ENCODE data around the gene PIP4K2C.
A peak's percentile ranks its signal among the peaks of the same experiment; 100 is the strongest.
"Not testable (repeated sequence)": the region's sequence is repeated elsewhere in the genome, so short reads cannot be mapped to it uniquely, and the experiment has no call there.

PIP4K2C gene

DNA sequence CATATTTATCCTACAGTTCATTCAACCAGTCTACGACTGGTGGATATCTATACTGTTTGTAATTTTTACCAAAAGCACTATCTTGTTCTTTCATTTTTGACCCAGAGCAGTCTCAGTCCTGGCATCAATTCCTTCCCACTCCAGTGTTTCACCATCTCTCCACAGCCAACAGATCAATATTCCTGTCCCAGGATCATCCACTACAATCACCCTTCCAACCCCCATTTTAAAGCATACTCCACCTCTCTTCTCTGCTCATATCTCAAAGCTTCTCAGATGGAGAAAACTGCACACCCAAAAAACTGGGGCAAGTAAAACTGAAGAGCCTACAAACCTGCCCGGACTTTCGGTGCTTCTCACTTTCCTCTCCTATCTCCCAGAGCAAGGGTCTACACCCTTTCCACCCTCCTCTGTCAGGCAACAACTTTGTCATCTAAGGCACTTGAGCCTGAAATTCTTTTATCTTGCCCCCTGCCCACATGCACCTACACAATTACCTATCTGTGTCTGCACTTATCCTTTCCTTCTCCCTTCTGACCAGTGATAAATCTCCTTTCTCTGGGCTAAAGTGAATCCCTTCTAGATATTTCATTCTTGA lies 4.1 kb upstream of the PIP4K2C start:
- Histone ChIP-seq H3K4me2 (no peak overlapping the region), H3K9ac (no peak overlapping the region), H3K9me3 (replicated peaks in 1 of 11) (no peaks in the 10 kb centered on the region; a peak in 1 of 22 replicates), H3K36me3 (no peaks in the 10 kb centered on the region), H3K4me1 (peaks cover 16 to 30% (median 22%) of the 10 kb centered on the region in 10 experiments), H3K4me3 (no peak overlapping the region), H3K27me3 (peaks cover 16 to 22% (median 18%) of the 10 kb centered on the region in 11 experiments; a peak in 21 of 22 replicates), H3K27ac (no peak overlapping the region), H4K20me1 (no peaks in the 10 kb centered on the region; a peak in 2 of 22 replicates)
- no peak for TF ChIP-seq Cebpa-rat (IDR thresholded peaks at IDR 0.05)

- peaks cover 16 to 34% (median 23%) of the 10 kb centered on the region in 10 experiments for H3K4me1 ChIP-seq
- H3K27me3 ChIP-seq = peaks cover 16 to 32% (median 23%) of the 10 kb centered on the region in 11 experiments; a peak in 21 of 22 replicates
Observed at GRCh38 chr12:57588951-57589610, 1.9 kb upstream of the PIP4K2C start.

DNA sequence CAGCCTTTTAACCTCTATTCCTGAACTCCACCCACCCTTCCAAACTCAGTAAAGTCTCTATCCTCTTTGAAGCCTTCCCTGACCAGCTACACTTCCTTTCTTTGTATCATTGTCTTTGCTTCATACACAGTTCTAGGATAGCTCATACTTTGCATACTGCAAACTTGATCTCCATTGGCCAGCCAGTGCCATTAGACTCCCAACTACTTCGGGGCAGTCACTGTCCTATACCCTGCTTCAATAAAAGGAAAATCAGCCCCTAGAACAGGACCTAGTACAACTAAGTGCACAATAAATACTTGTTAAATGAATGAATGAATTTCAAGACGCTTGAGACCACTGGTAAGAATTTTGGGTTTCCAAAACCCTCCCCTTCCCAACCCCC lies 521 bp upstream of the PIP4K2C start:
- Histone ChIP-seq H3K9ac (peak overlapping the region in 8 of 11 experiments; percentile 62 to 77 (median 64); a peak in 14 of 22 replicates), H3K27me3 (peaks cover 16 to 32% (median 23%) of the 10 kb centered on the region in 11 experiments; a peak in 21 of 22 replicates), H3K4me3 (peak overlapping the region; percentile 58 to 73 (median 64)), H3K36me3 (peaks cover 0 to 7% (median 0%) of the 10 kb centered on the region in 11 experiments; a peak in 2 of 22 replicates), H4K20me1 (no peaks in the 10 kb centered on the region; a peak in 1 of 22 replicates), H3K9me3 (replicated peaks in 1 of 11) (no peaks in the 10 kb centered on the region; a peak in 1 of 22 replicates), H3K27ac (peak overlapping the region in 1 of 11 experiments; percentile 12; a peak in 1 of 22 replicates), H3K4me1 (peaks cover 11 to 22% (median 19%) of the 10 kb centered on the region in 10 experiments), H3K4me2 (peak overlapping the region; percentile 85 to 98 (median 90))
- TF ChIP-seq Cebpa-rat (IDR thresholded peaks at IDR 0.05) = no peak

More at GRCh38 chr12:57588951-57589610, 1.9 kb upstream of the PIP4K2C start:
- H3K4me3 ChIP-seq; H3K9me3 ChIP-seq (replicated peaks in 1 of 11); H3K4me2 ChIP-seq; H4K20me1 ChIP-seq; H3K36me3 ChIP-seq; H3K9ac ChIP-seq; H3K27ac ChIP-seq: not testable (repeated sequence)

DNA sequence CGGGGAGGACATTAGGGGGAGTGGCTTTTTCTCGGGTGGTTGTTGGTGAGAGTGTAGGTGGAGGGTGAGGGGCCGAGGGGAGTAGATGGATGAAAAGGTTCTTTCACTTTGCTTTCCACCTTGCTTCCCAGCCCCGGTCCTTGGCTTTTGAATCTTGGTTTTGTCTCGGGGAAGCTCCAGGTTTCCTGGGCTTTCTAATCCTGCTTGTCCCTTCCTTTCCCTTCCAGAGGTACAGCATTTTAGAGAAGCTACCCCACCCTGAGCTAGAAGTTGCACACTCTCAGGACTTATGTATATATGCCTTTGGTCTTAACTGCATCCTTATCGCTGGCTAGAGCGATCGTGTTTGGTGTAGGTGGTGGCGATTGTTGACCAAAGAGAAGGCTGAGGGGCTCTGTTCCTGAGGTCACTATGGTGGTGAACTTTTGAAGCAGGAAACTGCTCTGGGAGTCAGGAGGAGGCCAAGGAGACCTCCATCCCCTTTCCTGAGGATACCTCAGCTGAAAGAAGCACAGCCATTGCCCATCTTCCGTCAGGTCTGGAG lies 862 bp downstream of the PIP4K2C start:
- Histone ChIP-seq H4K20me1 (no peaks in the 10 kb centered on the region), H3K4me3 (peak overlapping the region; percentile 58 to 73 (median 64); a peak in 17 of 20 replicates), H3K36me3 (peaks cover 0 to 15% (median 0%) of the 10 kb centered on the region in 11 experiments; a peak in 5 of 22 replicates), H3K4me2 (peak overlapping the region; percentile 85 to 98 (median 90)), H3K27ac (no peak overlapping the region), H3K9ac (peak overlapping the region in 3 of 11 experiments; percentile 65 to 77 (median 67); a peak in 3 of 22 replicates), H3K9me3 (replicated peaks in 1 of 11) (no peaks in the 10 kb centered on the region; a peak in 1 of 22 replicates), H3K4me1 (peaks cover 11 to 22% (median 19%) of the 10 kb centered on the region in 10 experiments), H3K27me3 (peaks cover 16 to 32% (median 23%) of the 10 kb centered on the region in 11 experiments; a peak in 21 of 22 replicates)
- TF ChIP-seq Cebpa-rat (IDR thresholded peaks at IDR 0.05) = no peak

DNA sequence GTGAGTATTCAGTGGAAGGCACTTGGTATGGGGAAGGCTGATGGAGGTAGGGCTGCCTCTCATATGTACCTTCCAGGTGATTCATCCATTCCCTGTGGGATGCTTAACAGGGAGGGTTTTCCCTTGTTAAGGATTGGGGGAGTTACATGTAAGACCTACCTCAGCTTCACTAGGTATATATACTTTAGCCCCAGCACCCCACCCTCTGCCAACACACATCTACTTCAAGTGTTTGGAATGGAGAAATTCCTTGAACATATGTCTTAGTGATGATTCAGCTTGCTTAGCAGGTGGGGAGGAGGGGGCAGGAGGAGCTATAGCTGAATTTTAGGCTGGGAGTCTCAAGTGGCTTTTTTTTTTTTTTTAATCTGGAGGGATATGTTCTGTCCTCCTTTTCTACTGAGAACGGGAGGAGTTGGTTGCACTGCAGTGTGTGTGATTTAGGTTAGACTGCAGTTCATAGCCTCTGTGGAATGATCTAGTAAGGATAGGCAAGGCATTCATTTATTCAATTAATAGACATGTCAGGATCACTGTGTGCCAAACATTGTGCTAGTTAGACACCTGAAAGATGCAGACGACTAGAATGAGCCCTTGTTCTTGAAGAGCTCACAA lies 1.7 kb downstream of the PIP4K2C start:
- Histone ChIP-seq H3K4me2 (peak overlapping the region in 6 of 11 experiments; percentile 86 to 98 (median 92); a peak in 6 of 22 replicates), H3K27me3 (peaks cover 16 to 32% (median 23%) of the 10 kb centered on the region in 11 experiments; a peak in 21 of 22 replicates), H3K36me3 (peaks cover 0 to 15% (median 0%) of the 10 kb centered on the region in 11 experiments; a peak in 5 of 22 replicates), H3K9me3 (replicated peaks in 1 of 11) (no peaks in the 10 kb centered on the region; a peak in 1 of 22 replicates), H3K27ac (no peak overlapping the region), H3K4me1 (peaks cover 11 to 22% (median 19%) of the 10 kb centered on the region in 10 experiments), H4K20me1 (no peaks in the 10 kb centered on the region), H3K4me3 (no peak overlapping the region), H3K9ac (no peak overlapping the region)
- no peak for TF ChIP-seq Cebpa-rat (IDR thresholded peaks at IDR 0.05)

GRCh38 chr12:57593187-57593586 lies 2.2 kb downstream of the PIP4K2C start:
- H3K36me3 ChIP-seq = peaks cover 0 to 15% (median 0%) of the 10 kb centered on the region in 11 experiments; a peak in 5 of 22 replicates
- no peak overlapping the region for H3K4me2 ChIP-seq
- no peak overlapping the region for H3K9ac ChIP-seq
- no peak overlapping the region for H3K4me3 ChIP-seq
- H3K4me1 ChIP-seq = peaks cover 11 to 22% (median 19%) of the 10 kb centered on the region in 10 experiments
- no peak overlapping the region for H3K27ac ChIP-seq
- H3K27me3 ChIP-seq = peaks cover 16 to 29% (median 23%) of the 10 kb centered on the region in 11 experiments; a peak in 21 of 22 replicates
- H4K20me1 ChIP-seq = no peaks in the 10 kb centered on the region
- no peaks in the 10 kb centered on the region; a peak in 1 of 22 replicates for H3K9me3 ChIP-seq (replicated peaks in 1 of 11)
- TF ChIP-seq Cebpa-rat (IDR thresholded peaks at IDR 0.05) = no peak

DNA sequence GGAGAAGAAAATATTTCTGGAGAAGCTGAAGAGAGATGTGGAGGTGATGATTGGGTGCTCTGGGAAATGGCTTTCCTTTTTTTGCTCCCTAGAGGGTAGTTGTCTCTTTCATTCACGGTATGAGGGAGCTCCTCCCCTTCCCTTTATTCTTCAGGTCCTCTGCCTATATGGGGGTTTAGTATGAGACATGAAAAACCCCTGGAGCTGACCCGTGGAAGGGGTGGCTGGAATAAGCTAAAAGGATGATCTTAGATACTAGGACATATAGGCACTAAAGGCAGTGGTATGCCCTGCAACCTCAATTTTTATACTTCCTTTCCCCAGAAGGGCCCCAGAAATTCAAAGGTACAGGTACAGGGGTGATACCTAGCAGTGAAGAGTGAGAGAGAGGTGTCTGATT lies 9.4 kb downstream of the PIP4K2C start:
- Histone ChIP-seq H3K27me3 (peaks cover 20 to 32% (median 27%) of the 10 kb centered on the region in 11 experiments), H3K36me3 (peaks cover 0 to 48% (median 15%) of the 10 kb centered on the region in 11 experiments; a peak in 8 of 22 replicates), H3K9me3 (replicated peaks in 1 of 11) (no peaks in the 10 kb centered on the region), H3K4me2 (peak overlapping the region in 8 of 11 experiments; percentile 2 to 40 (median 28); a peak in 6 of 22 replicates), H3K4me1 (peaks cover 14 to 29% (median 23%) of the 10 kb centered on the region in 10 experiments; a peak in 19 of 20 replicates), H4K20me1 (no peaks in the 10 kb centered on the region), H3K9ac (no peak overlapping the region), H3K4me3 (no peak overlapping the region), H3K27ac (no peak overlapping the region)
- no peak for TF ChIP-seq Cebpa-rat (IDR thresholded peaks at IDR 0.05)

DNA sequence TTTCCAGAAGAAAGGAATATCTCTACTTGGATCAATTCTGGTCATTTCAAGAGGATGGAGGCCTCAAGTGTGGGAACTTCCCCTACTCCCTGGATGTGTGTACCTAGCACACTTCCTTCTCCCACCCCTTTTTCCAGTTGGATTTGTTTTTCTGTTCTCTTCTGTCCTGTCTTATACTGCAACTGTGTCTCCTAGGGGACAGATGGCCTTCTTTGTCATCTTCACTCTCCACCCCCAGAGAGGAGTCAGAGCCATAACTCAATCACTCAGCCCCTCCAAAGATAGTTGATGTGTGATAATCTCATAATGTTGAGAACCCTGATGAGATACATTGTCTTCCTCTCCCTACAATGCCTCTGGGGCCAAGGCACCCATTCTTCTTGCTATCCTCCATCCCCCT lies 11.6 kb downstream of the PIP4K2C start:
- Histone ChIP-seq H3K4me1 (peaks cover 21 to 37% (median 29%) of the 10 kb centered on the region in 10 experiments; a peak in 19 of 20 replicates), H4K20me1 (no peaks in the 10 kb centered on the region), H3K4me2 (no peak overlapping the region), H3K36me3 (peaks cover 0 to 38% (median 10%) of the 10 kb centered on the region in 11 experiments; a peak in 7 of 22 replicates), H3K27me3 (peaks cover 31 to 52% (median 45%) of the 10 kb centered on the region in 11 experiments), H3K9ac (no peak overlapping the region), H3K4me3 (no peak overlapping the region), H3K27ac (no peak overlapping the region), H3K9me3 (replicated peaks in 1 of 11) (no peaks in the 10 kb centered on the region)
- TF ChIP-seq Cebpa-rat (IDR thresholded peaks at IDR 0.05) = no peak
